ENCODE results near the gene TMEM117. TPM values are rescaled to one million over a fixed set of nuclear protein-coding genes. Genes with fewer than 3 reads are reported as not detected.

Gene TMEM117
- total RNA-seq, 1 donor from 2014 or later, result 8.5 TPM

DNA sequence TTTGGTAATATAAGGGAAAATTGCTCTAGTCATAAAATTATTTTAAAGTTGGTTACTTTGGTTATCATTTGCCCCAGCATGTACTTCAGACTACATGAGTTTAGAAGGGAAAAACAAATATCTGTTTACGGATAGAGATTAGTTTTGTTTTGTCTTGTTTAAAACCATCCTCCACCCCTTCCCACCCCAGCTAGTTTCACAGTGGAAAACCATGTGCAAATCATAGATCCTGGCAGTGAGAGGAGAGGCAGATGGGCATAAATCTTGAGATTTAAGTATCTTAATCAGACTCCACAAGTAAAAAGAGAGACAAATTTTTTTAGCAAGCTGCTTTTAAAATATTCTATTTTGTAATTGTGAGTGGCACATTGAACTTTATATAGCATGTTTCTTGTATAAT is 424.7 kb downstream of the TMEM117 start:
- DNase-seq (ENCODE audit: extremely low read depth, low read depth, low spot score), result no peak

GRCh38 chr12:44285321-44285960 is 449.6 kb downstream of the TMEM117 start:
- DNase-seq (ENCODE audit: extremely low read depth, low read depth, low spot score), result no peak

DNA sequence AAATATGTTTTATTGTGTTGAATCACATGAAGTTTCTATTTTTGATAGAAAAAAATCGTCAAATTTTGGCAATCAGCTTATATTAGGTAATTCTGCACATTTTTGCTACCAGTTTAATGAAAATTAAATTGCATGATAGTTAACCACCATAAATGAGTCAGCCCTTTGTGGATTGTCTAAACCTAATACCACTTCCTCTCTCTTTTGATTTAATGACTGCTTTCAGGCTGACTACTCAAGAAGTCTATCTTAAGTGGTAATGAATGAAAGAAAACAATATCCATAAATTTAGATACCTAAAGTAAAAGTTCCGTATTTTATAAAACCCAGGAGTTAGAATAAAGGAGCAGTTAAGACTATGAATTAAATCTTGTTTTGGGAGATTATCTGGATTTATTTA is 450.5 kb downstream of the TMEM117 start:
- no peak for DNase-seq (ENCODE audit: extremely low read depth, low read depth, low spot score)

- no peak for DNase-seq (ENCODE audit: extremely low read depth, low read depth, low spot score)
These were observed 451.1 kb downstream of the TMEM117 start for GRCh38 chr12:44286821-44287505.

DNA sequence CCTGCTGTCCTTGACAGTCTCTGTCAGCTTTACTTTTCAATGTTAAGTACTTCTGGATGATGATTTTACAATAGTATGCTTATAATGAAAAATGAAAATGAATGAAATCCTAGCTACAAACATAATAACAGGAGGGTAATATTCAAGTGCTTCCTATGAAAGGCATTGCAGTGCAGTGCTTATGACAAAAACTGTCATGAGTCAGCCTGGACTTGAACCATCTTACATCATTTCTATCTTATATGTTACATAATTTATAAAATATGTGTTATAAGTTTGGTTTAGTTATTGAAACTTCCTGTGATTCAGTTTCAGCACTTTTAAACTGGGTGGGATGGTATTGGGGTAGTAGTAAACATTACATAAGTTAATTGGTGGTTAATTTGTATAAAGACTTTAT is 451.7 kb downstream of the TMEM117 start:
- DNase-seq (ENCODE audit: extremely low read depth, low read depth, low spot score), result no peak

- no peak for DNase-seq (ENCODE audit: extremely low read depth, low read depth, low spot score)
These were observed 458.8 kb downstream of the TMEM117 start for GRCh38 chr12:44294649-44295048.

GRCh38 chr12:44295958-44296623 is 460.2 kb downstream of the TMEM117 start:
- DNase-seq (ENCODE audit: extremely low read depth, low read depth, low spot score), result no peak

DNA sequence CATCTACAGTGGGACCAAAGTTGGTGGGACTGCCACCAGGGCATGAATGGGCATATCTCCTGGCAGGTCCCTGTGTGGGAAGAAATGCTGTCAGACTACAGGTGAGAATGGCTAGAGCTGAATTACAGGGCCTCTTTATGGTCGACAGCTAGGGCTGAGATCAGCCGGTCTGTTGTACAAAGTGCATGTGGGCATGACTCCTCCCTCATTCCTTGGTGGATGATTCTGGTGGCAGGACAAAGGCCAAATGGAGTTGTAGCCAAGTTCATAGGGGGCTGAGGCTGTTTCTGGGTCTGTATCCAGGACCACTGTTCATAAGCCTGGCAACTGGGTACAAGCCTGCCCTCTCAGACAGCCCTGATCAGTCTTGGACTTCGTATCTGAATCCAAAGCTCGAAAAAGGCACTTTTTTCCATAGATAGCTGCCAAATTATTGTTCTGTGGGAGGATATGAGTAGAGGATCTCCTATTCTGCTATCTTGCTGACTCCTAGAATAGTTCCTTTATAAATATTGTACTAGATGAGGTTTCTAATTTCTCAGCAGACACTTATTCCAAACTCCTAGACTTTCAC is 460.8 kb downstream of the TMEM117 start:
- DNase-seq (ENCODE audit: extremely low read depth, low read depth, low spot score), result no peak

DNA sequence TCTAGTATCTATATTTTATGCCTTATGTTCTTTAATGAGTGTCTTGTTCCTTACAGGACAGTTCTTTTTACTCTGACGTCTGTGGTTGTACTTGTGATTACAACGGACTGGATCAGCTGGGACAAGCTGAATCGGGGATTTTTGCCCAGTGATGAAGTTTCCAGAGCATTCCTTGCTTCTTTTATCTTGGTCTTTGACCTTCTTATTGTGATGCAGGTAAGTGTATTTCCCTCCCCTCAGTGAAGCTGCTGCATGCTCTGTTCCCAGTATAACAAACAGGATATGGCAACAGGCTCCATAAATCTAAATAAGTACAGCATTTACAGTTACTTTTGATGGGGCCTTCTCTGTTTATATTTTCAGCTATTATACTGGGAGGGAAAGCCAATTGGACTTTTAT is 463.6 kb downstream of the TMEM117 start:
- no peak for DNase-seq (ENCODE audit: extremely low read depth, low read depth, low spot score)

DNA sequence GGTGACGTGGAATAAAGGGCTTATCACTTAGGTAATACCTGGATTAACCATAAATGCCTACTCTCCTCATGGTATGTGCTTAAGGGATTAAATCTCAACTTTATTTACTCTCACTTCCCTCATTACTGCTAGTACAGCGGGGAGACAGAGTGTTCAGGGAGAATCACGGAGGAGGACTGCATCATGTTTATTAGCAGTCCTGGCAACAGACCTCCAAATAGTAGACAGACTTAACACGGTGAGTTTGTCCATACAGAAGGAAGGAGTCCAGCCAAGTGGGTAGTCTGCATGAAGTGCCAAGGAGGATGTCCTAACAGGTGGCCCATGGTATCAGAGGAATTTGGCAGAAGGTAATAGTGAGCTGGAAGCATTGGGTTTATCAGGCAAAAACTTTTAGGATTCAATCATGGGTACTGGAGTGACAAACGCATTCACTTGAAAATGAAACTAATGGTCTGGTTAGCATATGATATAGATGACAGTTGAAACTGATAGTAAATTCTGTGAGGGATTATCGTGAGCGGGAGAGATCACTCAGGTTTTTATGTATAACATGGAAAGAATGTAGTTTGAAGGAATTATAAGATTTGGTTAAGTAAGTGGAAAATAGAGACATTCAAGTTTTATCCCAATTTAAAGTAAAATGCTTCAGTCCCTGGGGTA is 471.8 kb downstream of the TMEM117 start:
- DNase-seq (ENCODE audit: extremely low read depth, low read depth, low spot score), result no peak

DNA sequence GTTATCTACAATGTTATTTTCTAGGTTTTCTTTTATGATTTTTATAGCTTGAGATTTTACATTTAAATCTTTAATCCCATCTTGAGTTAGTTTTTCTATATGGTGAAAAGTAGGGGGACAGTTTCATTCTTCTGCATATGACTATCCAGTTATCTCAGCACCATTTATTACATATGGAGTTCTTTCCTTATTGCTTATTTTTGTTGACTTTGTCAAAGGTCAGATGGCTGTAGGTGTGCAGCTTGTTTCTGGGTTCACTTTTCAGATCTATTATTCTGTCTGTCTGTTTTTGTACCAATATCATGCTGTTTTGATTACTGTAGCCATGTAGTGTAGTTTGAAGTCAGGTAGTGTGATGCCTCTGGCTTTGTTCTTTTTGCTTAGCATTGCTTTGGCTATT is 477.3 kb downstream of the TMEM117 start:
- DNase-seq (ENCODE audit: extremely low read depth, low read depth, low spot score), result no peak

GRCh38 chr12:44314007-44314500 is 478.2 kb downstream of the TMEM117 start:
- DNase-seq (ENCODE audit: extremely low read depth, low read depth, low spot score), result no peak

GRCh38 chr12:44317651-44318126 is 481.8 kb downstream of the TMEM117 start:
- no peak for DNase-seq (ENCODE audit: extremely low read depth, low read depth, low spot score)

DNA sequence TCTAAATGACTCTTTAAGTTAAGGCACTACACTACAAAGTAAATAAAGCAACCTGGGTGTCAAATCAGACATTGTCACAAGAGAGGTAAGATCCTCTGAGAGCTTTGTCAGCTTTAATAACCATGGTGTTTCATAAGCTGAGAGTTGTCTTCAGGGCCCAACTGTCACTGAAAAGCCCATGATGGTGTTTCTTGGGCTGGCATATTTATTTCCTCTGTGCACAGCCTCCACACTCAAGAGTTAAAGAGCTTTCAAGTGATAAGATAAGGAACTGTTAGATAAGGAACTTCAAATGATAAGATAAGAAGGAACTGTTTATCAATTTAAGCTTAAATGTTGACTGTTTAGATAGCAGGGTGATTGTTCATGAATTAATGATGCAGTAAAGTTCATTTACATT is 495.4 kb downstream of the TMEM117 start:
- DNase-seq (ENCODE audit: extremely low read depth, low read depth, low spot score), result no peak

GRCh38 chr12:44334347-44334746 is 498.5 kb downstream of the TMEM117 start:
- no peak for DNase-seq (ENCODE audit: extremely low read depth, low read depth, low spot score)

DNA sequence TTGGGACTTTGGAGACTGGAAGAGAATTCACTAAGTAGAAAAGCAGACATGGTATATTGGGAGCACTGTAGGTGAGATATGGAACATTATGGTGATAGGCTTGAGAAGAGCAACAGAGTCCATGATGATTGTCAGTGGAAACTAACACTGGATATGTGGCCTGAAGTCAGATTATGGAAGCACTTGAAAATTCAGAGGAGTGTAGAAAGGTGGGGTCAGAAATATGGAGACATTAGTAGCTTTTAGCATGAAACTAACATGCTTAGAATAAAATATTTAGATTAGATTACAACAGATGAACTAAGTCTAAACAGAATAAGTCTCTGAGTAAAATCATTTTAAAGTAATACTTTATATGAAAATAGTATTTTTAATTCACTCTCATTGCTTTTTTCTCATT is 499.1 kb downstream of the TMEM117 start:
- no peak for DNase-seq (ENCODE audit: extremely low read depth, low read depth, low spot score)

- no peak for DNase-seq (ENCODE audit: extremely low read depth, low read depth, low spot score)
These were observed 500.7 kb downstream of the TMEM117 start for GRCh38 chr12:44336577-44336976.

GRCh38 chr12:44342371-44342770 is 506.5 kb downstream of the TMEM117 start:
- no peak for DNase-seq (ENCODE audit: extremely low read depth, low read depth, low spot score)

DNA sequence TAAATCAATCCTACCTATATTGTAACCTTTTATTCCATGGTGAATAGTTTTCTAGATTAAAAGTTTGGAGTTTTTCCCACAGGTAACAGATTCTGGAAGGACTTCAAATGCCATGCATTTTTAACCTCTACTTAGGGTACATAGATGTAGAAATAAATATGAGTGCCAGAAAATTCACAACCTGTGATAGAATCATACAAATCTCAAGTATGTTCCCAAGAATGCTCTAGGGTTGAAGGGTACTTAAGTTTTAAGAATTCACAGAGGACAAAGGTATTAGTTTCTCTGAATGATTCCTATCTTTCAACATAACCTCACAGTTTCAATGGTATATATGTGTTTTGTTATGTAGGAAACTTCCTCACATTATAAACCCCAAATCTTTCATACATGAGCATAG is 511.3 kb downstream of the TMEM117 start:
- no peak for DNase-seq (ENCODE audit: extremely low read depth, low read depth, low spot score)

GRCh38 chr12:44357494-44357893 is 521.6 kb downstream of the TMEM117 start:
- DNase-seq (ENCODE audit: extremely low read depth, low read depth, low spot score), result no peak

- no peak for DNase-seq (ENCODE audit: extremely low read depth, low read depth, low spot score)
These were observed 522.8 kb downstream of the TMEM117 start for GRCh38 chr12:44358636-44359035.

Measured in glomerular endothelial cell (primary cell).